ENCODE results near the gene AVEN. TPM values are rescaled to one million over a fixed set of nuclear protein-coding genes. Genes with fewer than 3 reads are reported as not detected.
A peak's percentile ranks its signal among the peaks of the same experiment; 100 is the strongest.

AVEN gene
- total and polyA plus RNA-seq, 2 of the 4 experiments (the other 2 are of a cell fraction) = 9.1 to 17.6 TPM

DNA sequence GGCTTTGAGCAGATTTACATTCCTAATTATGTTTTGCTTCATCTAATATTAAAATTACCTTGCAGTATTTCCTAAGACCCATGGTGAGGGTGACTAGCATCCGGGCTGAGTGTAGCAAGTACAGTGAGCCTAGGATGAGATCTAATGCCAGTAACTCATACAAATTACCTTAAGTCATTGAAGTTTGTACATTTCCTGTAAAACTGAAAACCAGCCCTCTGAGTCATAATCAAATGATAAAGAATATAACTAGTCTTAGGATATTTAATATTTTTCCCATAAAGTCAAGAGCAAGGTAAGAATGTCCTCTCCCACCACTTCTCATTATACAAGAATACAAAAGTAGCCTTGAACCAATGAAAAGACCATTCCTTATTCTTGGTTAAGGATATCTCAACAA is 125.5 kb downstream of the AVEN start:
- Histone ChIP-seq H2BK20ac (ENCODE audit: low read depth, low read length) (no peak overlapping the region), H3K9ac (ENCODE audit: low read depth, low read length) (no peak overlapping the region), H3K23ac (ENCODE audit: low read depth, low read length) (no peak overlapping the region), H2AK9ac (replicated peaks; ENCODE audit: low read depth, low read length, poor library complexity) (no peak overlapping the region), H3K9me3 (ENCODE audit: control insufficient read depth, insufficient read depth, low read length) (no peaks in the 10 kb centered on the region), H3K36me3 (ENCODE audit: control insufficient read depth, insufficient read depth, low read length) (no peaks in the 10 kb centered on the region), H3K14ac (replicated peaks; ENCODE audit: low read depth, low read length) (no peak overlapping the region), H4K5ac (ENCODE audit: low read depth, low read length) (no peak overlapping the region; the same call in 1 of the 2 replicates), H3K18ac (ENCODE audit: low read depth, low read length) (no peak overlapping the region), H3K56ac (ENCODE audit: extremely low read depth, insufficient read depth, low read length) (no peak overlapping the region), H3K4me3 (ENCODE audit: insufficient read depth, low read depth, low read length) (no peak overlapping the region), H3K27ac (ENCODE audit: insufficient read depth, low read length) (no peak overlapping the region), H4K20me1 (ENCODE audit: insufficient read depth, low read length) (peaks cover 2% of the 10 kb centered on the region; the same call in 1 of the 2 replicates), H2AK5ac (ENCODE audit: low read depth, low read length) (no peak overlapping the region), H3K4me1 (ENCODE audit: control insufficient read depth, insufficient read depth, low read length) (peaks cover 6% of the 10 kb centered on the region), H4K8ac (ENCODE audit: low read depth in 2 of 2, low read length in 2 of 2) (no peak overlapping the region), H2AFZ (replicated peaks; ENCODE audit: low read length, poor library complexity) (no peak overlapping the region), H2BK120ac (ENCODE audit: low read depth, low read length) (no peak overlapping the region), H3K79me1 (ENCODE audit: low read depth in 1 of 2, low read length in 2 of 2) (peaks cover 5 to 6% of the 10 kb centered on the region in 2 experiments; a peak in 3 of 4 replicates), H2BK15ac (ENCODE audit: low read depth, low read length) (no peak overlapping the region), H3K27me3 (ENCODE audit: control insufficient read depth, insufficient read depth, low read length) (no peaks in the 10 kb centered on the region), H4K91ac (ENCODE audit: insufficient read depth, low read depth, low read length) (no peak overlapping the region), H3K9me1 (ENCODE audit: insufficient read depth, low read length) (peaks cover 9% of the 10 kb centered on the region), H2BK5ac (ENCODE audit: low read depth, low read length, poor library complexity, severe bottlenecking) (no peak overlapping the region), H3K4ac (ENCODE audit: low read depth, low read length) (no peak overlapping the region), H3K4me2 (ENCODE audit: low read depth, low read length) (no peak overlapping the region)
- CTCF ChIA-PET = no interaction called here
- TF ChIP-seq, protein P1, sequence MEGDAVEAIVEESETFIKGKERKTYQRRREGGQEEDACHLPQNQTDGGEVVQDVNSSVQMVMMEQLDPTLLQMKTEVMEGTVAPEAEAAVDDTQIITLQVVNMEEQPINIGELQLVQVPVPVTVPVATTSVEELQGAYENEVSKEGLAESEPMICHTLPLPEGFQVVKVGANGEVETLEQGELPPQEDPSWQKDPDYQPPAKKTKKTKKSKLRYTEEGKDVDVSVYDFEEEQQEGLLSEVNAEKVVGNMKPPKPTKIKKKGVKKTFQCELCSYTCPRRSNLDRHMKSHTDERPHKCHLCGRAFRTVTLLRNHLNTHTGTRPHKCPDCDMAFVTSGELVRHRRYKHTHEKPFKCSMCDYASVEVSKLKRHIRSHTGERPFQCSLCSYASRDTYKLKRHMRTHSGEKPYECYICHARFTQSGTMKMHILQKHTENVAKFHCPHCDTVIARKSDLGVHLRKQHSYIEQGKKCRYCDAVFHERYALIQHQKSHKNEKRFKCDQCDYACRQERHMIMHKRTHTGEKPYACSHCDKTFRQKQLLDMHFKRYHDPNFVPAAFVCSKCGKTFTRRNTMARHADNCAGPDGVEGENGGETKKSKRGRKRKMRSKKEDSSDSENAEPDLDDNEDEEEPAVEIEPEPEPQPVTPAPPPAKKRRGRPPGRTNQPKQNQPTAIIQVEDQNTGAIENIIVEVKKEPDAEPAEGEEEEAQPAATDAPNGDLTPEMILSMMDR (conservative IDR thresholded peaks at IDR 0.05; ENCODE audit: low read depth, low read length) = no peak
- TF ChIP-seq BHLHE40 (IDR thresholded peaks at IDR 0.05; ENCODE audit: low read depth, low read length) = no peak
- TF ChIP-seq NFE2L2 (IDR thresholded peaks at IDR 0.05; ENCODE audit: low read depth, low read length) = no peak
- no peak for TF ChIP-seq RAD21 (IDR thresholded peaks at IDR 0.05; ENCODE audit: low read length)
- TF ChIP-seq CEBPB (IDR thresholded peaks at IDR 0.05; ENCODE audit: low read depth, low read length) = no peak
- no peak for TF ChIP-seq MAFK (IDR thresholded peaks at IDR 0.05; ENCODE audit: low read depth, low read length)
- TF ChIP-seq MXI1 (IDR thresholded peaks at IDR 0.05; ENCODE audit: borderline replicate concordance, low read depth, low read length) = no peak
- TF ChIP-seq, protein P2, sequence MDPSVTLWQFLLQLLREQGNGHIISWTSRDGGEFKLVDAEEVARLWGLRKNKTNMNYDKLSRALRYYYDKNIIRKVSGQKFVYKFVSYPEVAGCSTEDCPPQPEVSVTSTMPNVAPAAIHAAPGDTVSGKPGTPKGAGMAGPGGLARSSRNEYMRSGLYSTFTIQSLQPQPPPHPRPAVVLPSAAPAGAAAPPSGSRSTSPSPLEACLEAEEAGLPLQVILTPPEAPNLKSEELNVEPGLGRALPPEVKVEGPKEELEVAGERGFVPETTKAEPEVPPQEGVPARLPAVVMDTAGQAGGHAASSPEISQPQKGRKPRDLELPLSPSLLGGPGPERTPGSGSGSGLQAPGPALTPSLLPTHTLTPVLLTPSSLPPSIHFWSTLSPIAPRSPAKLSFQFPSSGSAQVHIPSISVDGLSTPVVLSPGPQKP (IDR thresholded peaks at IDR 0.05; ENCODE audit: borderline replicate concordance, low read depth, low read length) = no peak
- no peak for TF ChIP-seq RCOR1 (IDR thresholded peaks at IDR 0.05; ENCODE audit: insufficient replicate concordance, low read length)
- TF ChIP-seq FOS (IDR thresholded peaks at IDR 0.05; ENCODE audit: low read depth, low read length) = no peak
- TF ChIP-seq SMC3 (IDR thresholded peaks at IDR 0.05; ENCODE audit: low read depth, low read length) = no peak
- TF ChIP-seq CHD1 (IDR thresholded peaks at IDR 0.05; ENCODE audit: low read depth, low read length) = no peak
- no peak for TF ChIP-seq MAZ (IDR thresholded peaks at IDR 0.05; ENCODE audit: borderline replicate concordance, low read depth, low read length)
- TF ChIP-seq POLR2A (IDR thresholded peaks at IDR 0.05; ENCODE audit: low read depth, low read length) = no peak
- TF ChIP-seq, protein P3, sequence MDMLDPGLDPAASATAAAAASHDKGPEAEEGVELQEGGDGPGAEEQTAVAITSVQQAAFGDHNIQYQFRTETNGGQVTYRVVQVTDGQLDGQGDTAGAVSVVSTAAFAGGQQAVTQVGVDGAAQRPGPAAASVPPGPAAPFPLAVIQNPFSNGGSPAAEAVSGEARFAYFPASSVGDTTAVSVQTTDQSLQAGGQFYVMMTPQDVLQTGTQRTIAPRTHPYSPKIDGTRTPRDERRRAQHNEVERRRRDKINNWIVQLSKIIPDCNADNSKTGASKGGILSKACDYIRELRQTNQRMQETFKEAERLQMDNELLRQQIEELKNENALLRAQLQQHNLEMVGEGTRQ (IDR thresholded peaks at IDR 0.05; ENCODE audit: low read depth, low read length) = no peak
- TF ChIP-seq RFX5 (IDR thresholded peaks at IDR 0.05; ENCODE audit: low read depth, low read length) = no peak
- POLR2A ChIA-PET (ENCODE audit: unreplicated experiment) = no interaction called here
- dilution Hi-C loops (cut with HindIII; ENCODE audit: low sequenced_read_pairs, unreplicated experiment) = no loop called here
- intact Hi-C loops (cut with micrococcal nuclease) = no loop called here
- DNase-seq = peak; percentile 57
- no TSS peak for BruUV-seq (replicated peaks)
- in situ Hi-C loops (cut with MboI; ENCODE audit: low sequenced_read_pairs) = no loop called here
- ATAC-seq (ENCODE audit: low read depth) = no peak
- no CpG with 5 or more reads among the region's 1 CpG for WGBS, 2 experiments (ENCODE audit: extremely low coverage in 2 of 2, insufficient read length in 1 of 2)

Data from IMR-90 (cell line).